ENCODE measurements around the gene GATA3.

GATA3 gene

DNA sequence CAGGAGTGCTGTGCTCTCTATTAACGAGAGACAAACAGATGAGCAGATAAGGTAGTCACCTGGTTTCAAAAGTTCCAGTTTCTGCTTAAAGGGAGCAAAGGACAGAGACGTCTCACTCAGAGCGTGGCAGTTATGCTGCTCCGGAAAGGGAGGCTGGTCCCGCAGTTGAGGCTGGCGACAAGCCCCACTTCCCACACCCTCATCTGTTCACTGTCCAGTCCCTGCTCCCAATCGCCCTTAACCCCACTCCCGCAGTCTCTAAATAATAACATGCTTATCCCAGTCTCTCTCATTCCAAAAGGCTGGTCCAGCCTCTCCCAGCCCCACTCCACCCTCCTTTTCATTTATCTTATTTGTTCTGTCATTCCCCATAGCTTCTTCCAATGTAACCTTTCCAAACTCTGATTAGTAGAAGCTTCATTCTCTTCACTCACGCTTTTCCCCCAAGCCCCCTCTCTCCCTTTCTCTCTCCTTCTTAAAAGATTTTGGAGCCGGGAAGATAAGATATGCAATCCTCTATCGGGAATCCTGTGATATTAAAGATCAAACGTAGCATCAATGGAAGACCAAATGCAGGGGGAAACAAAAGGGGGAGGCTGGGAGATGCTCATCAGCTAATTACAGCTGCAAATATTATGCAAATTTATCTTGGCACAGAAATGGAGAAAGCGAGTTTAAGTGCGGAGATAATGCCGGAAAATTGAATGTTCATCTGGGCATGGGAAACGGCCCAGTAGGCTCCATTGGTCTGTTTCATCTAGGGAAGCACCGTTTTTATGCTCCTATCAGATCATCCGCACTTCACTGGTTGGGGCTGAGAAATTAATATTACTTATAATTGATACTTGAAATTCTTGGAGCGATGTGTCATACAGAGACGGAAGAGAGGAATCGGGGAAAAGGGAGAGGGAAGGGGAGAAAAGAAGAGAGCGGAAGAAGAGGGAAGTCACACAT is 16.3 kb upstream of the GATA3 start:
- no peak for DNase-seq (ENCODE audit: low read depth in 2 of 2)

DNA sequence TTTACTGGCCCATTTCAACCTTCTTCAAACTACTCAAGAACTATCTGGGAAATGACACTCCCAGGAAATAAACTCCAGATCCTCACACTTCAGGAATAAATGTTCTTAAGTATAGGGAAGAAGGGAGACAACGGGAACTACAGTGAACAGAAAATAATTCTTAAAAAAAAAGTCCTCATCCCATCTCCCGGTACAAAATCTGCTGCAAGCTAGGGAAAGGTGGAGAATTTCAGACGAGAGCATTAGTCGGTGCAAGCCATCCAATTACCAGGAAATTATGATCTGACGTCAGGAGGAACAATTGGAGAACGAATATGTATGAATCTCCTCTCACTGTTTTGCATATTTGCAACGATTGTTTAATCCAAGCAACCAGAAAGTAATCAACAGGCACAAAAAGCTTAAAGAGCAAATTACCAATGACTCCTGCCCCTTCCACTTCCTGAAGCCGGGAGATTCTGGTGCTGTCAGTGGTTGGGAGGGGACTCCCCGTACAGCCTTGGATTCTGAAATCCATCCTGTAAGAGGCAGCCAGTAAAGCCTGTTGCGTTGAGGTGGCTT is 15.1 kb upstream of the GATA3 start:
- DNase-seq (ENCODE audit: low read depth in 2 of 2) = no peak

DNA sequence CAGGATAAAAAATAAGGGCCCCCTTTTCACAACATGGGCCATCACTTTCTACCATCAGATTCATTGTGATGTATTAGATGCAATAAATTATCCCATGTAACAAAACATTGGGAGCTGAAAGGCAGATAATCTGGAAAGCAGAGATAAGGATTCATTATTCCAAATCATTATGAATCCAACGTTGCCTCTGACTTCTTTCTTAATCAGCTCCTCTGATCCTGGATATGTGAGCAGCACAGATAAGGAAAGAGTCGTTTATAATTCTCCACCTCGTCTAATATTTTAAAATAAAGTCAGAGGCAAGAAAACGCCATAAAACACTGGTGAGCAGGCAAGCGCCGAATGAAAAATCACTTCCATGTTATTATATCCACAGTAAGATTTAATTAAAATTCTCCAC is 13.8 kb upstream of the GATA3 start:
- DNase-seq (ENCODE audit: low read depth in 2 of 2) = no peak

DNA sequence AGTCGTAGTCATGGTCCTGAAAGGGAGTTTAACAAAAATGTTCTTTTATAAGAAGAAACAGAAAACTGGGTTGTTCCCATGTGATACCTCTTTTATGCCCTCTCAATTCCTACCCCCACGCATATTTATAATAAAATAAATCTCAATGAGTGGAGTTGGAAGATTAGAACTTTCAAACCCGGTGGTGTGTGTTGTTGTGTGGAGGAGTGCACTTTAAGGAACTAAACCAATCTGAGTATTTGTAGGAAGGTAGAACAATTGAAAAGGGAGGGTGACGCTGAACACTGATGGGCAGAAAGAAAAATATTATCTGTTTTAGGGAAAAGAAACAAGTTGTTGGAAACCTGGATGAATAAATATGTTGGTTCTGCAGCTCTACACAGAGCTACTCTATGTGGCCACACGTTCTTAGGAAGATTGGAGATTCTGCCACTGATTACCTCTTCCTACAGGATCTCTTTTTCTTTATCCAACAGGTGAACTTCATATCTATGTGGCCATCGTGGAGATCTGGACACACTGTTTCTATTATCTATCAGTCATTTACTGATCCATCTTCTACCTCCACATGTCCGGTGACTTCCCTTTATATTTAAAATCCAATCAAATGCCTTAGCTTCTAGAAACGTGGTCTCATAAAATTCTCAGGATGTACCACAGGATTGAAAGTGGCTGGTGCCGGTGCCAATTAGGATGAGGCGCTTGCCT is 13.1 kb upstream of the GATA3 start:
- no peak for DNase-seq (ENCODE audit: low read depth in 2 of 2)

DNA sequence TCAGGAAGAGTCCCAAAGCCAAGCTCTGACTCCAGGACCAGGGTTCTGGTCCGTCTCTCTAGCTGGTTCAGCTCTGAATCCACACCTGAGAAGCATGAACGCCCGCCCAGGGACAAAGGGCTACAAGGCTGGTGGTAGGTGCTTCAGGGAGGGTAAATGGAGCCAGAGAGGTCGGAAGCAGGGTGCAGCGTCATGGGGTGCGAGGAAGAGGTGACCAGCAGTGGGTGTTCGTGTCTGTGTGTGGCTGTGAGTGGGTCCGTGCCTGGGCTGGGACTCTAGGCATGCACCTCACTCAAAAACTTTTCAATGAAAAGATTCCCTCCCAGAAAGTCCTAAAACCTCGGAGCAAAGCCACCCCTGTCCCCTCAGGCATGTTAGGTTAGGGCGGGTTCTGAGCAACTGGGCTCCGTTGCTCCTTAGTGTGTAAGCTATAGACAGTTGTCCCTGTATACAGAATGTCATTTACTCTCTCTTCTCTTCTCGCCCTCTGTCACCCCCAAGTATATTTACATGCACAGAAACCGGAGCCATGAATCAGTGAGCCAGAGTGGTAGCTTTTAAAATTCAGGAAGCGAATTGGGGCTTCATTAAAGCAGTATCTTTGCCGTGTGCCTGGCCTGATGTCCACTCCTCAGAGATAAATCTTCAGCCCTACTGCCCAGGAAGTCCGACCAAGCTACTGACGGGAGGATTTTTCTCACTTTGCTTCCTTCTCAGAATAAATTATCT is 12.3 kb upstream of the GATA3 start:
- DNase-seq (ENCODE audit: low read depth in 2 of 2) = no peak

DNA sequence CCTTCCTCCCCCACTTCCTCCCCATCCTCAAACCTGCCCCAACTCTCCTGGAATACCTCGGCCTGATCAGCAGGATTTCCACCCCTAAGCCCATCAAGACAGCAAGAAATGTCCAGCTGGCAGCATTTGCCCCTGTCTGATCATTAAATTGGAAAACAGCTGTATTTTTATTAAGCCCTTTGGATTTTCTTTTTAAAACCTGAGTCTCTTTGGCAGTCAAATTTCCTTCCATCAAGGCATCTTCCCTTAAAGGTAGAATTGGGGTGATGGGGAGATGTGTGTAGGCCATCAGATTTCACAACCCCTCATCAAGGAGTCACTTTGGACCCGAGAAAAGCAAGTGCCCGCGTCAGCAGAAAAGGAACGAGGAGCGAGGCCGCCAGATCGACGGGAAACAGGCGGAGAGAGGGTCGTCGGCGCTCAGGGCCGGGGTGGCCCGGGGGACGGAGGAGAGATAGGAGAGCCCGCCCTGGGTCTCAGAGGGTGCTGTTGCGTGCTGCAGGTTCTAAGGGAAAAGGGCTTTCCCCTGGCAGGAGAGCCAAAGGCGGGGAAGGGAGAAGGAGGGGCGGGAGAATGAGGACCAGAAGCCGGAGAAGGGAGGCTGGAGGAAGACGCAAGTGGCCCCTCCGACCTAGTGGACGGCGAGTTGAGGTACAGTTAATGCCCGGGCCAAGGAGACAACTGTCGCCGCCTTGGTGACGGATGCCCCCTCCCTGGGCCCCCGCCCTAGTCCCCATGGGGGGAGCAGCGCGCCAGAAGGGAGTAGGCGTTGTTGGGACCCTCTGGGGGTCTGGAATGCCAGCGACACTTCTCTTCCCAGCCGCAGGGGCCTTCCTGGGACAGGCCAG is 11.5 kb upstream of the GATA3 start:
- DNase-seq (ENCODE audit: low read depth in 2 of 2) = no peak

DNA sequence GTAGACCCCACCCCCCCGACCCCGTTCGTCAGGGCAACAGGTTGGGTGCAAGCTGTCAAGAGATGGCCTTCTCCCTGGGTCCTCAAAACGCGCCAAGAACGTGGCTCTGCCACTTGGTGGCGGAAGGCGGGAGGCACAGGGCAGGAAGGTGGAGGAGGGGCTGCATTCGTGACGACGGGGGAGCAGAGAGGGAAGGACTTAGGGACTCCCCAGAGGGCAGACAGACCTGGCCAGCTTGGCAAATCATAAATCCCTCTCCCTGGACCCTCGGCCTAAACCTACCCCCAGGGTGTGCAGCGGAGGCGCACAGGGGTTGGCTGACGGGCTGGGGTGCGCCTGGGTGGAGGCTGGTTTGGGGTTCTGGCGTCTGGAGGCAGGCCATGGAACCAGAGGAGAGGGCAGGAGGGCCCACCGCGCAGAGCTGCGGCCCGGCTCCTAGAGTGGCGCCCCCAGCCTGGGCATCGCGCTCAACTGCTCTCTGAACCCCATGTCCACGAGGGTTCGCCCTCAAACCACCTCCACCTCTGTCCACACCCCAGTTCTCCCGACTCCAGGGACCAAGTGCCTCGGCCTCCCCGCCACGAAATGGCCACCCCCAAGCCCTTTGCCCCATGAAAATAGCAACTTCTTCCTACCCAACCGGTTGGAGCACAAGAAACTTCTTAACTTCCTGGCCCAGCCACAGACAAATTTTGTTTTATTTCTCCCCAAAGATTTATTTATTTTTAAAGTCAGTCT is 10.8 kb upstream of the GATA3 start:
- no peak for DNase-seq (ENCODE audit: low read depth in 2 of 2)

DNA sequence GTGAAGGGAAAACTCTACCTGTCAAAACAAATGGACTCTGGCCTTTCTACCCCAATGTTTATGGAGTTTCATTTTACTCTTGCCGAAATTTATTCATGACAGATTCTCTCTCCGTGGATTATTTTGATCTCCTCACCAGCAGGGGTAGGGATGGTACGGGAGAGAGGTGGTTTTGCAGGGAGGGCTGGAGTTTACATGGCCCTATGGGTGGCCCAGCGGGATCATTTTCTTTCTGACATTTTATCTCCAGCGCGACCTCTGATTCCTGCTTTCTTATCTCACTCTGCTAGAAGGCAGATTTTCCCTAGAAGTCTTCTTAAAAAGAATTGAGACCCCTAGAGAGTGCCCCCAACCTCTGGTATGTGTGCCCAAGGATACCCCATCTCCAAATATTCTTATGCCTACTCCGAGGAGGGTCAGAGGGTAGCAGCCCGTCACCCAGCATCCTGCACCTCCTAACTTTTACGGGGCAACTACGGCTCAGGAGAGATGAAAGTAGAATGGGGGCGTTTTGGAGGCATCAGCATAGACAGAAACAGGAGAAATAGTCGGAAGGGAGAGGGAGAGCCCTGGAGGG is 10.1 kb upstream of the GATA3 start:
- no peak for DNase-seq (ENCODE audit: low read depth in 2 of 2)

DNA sequence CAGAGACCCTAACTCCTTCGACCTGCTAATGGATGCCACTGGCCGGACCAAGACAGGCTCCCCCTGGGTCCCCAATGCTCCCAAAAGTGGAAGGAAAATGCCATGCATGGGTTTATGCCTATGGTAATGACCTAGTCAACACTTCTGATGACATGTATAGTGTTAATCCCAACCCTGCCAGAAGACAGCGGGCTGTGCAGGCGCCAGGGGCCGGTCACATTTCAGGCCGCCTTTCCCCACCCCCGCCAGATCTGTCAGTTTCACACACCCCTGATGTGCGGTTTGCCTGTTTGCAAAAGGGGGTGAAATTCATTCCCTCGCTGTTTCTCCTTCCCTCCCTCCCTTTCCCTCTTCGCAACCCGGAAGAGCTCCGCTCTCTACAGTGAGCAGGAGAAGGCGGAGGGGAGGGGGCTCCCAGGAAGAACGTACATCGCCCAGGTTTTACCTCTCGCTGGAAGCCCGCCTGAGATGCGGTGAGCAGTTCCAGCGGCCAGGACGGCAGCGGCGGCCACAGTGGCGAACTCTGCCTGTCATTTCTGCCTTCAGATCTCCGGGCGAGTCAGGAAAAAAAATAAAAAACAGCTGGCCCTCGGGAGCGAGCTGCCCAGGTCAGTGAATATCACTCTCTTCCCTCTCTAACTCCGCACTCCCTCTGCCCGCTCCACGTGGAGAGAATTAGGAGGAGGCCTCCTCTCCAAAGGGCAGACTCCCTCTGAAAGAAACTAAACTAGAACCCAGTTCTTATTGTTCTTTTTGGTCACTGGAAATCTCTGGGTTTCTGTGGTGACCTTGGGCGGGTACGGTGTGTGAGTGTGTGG is 9.4 kb upstream of the GATA3 start:
- no peak for DNase-seq (ENCODE audit: low read depth in 2 of 2)

DNA sequence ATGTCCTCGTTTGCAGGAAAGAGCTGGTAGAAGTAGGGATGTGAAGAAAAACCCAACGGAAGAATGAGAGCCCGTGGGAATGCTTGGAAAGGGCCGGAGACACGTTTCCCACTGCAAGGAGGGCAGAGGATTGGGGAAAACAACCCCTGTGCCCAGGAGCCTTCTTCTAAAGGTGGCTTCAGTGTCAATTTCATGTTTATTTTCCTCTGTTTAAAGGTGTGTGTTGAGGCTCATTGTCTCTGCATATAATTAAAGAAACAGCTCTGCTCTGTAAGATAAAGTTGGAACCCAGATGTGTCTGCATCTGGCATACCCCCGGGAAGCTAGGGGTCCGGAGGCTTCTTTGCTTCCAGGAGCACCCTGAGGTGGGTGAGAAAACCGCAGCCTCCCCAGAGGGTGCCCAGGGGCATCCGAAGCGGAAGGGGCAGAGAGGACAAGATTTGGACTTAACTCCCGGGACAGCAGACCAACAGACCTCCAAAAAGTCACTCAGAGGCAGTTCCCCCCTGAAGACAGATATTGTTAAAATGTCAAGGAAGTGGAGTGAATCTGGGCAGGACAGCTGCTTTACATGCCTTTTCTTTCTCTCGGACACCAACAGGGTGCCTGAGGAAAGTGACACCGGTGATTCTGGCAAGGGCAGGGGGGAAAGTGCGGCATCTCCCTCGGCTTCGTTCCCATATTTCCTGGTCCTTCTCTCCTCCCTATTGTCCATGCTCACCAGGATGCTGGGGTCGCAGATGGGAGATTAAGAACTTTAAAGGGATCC is 8.6 kb upstream of the GATA3 start:
- DNase-seq (ENCODE audit: low read depth in 2 of 2) = no peak

DNA sequence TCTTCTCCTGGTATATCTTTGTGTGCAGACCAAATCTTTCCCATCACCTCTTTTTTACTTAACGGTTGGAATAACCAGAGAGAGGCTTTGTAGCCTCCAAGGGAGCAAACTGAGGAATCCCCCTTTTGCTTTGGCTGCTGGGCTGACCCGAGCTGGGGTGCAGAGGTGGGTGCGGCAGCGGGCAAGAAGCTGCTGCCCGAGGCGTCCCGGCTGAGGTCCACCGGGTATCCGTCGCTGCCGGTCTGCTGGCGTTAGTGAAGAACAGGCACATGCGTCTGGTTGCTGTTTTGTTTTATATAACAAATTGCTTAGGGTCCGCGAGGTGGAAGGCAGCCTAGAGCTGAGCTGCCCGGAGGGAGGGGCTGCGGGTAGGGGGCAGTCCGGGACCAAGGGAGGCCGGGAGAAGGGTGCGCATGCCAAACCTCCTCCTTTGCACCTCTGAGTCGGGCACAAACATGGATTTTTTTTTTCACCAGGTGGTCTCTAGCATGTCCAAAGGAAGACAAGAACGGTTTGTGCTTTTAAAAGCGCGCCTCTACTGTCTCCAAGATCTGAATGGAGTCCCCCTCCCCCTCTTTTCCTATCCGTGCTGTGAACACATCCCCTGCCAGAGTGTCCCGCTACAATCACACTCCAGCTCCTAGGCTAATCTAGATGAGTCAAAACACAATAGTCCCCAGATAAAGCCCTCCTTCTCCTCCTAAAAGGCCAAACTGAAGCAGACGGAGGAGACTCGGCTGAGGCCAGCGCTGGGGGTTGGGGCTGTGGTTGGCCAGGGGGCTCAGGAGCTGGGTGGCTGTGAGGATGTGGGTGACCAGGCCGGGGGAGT is 6.8 kb upstream of the GATA3 start:
- no peak for DNase-seq (ENCODE audit: low read depth in 2 of 2)

DNA sequence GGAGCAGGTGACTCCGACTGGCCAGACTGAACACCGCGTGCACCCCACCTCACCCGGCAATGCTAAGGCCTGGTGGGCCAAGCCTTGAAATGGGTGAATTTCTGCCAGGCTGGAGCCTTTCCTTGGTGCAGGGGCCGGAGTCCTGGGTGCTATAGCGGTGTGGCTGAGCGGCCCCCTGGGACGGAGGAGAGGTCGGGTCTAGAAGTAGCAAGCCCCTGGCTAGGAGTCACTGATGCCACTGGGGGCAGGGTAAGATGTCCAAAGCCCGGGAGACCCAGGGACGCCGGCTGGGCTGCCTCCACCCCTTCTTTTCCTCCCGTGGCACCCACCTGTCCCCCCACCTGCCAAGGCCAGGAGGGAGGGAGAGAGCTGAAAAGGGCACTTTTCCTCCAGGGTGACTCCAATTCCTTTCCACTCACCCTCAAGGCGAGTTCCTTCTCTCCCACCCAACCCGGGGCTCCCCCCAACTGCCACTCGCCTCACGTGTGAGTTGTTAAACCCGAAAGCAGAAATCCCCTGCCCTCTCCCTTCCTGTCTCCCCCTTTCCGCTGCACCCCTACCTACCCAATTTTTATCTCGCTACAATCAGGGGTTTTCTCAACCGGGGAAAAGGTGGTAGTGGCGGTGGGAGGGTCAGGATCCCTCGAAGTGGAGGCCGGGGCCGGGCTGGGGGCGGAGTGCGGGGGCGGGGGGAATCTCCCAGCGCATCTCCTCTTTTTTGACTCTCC is 6.0 kb upstream of the GATA3 start:
- DNase-seq (ENCODE audit: low read depth in 2 of 2) = peak in 1 of 2 donors; percentile 46

DNA sequence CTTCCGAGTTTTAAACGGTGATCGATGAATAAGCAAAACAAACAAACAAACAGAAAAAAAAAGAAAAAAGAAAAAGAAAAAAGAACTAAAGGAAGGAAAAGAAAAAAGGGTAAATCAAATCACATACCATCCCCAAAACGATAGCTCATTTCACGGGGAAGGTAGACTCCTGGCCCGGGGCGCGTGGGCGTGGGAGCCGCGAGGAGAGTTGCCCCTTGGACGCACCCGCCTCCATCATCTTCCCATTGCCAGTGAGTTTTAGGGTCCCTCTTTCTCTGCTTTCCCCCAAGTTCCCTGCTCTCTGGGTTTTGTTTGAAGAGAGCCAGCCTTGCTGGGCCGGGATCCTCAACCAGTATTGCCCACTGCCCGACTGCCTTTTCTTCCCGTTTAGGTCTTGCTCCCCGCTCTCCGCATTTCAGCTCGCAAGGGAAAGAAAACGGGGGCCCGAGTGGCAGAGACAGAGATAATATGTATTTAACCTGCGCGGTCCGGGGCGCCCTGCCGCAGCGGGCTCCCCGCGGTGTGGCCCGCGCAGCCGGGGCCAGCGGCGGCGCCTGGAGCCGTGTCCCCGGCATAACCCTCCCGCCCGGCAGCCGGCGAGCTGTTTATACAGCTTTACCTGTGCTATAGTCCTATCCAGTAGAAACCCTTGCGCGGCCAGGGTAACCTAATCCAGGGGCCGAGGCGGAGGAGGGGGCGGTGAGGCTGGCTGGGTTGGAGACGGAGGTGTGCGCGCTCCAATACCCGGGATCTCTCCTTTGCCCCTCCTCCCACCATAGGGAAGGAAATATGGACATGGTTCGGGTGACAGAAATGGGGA is 5.2 kb upstream of the GATA3 start:
- no peak for DNase-seq (ENCODE audit: low read depth in 2 of 2)

DNA sequence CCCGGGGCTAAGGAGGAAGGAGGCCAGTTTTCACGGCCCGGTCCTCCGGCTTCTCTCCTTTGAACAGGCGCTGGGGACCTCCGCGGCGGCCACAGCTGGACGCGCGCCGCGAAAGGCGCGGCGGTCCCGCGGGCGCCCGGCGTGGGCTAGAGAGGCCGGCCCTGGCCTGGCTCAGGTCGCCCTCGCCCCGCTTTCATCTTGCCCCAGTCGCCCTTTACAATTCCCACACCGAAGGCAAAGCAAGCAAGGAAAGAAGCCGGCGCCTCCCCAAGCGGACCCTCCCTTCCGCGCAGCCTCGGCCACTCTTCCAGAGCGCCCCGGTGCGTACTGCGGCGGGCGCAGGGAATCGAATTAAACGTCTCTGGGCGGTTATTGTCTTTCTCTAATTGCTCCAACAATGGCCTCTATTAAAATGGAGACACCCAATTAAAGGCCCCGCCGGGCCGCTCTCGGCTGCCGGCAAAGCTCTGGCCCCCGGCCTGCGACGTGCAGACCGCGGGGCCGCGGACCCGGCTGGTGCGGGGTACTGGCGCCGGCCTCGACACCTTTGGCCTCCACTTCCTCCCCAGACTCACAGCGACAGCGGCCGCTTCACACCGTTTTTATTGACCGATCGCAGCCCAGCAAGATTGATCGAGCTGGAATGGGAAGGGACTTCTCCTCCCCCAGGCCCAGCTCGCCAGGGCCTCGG is 4.5 kb upstream of the GATA3 start:
- no peak for DNase-seq (ENCODE audit: low read depth in 2 of 2)

DNA sequence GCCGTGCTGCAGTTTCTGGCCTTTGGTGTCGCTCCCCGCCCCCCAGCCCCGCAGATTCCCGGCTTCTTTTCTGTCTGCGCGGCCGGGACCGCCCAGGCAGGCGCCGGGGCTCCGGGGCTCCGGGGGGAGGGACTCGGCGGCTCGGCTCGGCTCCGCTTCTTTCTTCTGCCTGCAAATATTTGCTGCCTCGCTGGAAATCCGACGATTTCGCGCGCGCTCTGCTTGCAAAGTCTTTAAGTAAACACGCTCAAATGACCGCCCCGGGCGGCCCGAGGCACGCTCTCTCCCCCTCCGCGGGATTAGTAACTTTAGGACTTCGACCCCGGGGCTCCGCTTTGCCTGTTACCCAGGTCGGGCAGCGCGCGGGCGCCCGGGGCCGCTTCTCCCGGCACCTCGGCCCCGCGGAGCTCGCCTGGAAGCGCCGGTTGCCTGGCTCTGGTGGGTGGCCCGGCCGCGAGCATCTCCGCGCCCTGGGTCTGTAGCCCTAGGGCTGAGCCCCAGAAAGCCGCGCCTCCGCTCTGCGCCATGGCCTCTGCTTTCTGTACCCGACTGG is 3.9 kb upstream of the GATA3 start:
- no peak for DNase-seq (ENCODE audit: low read depth in 2 of 2)

All from stimulated activated CD8-positive, alpha-beta memory T cell treated with anti-CD3 and anti-CD28 coated beads, Interleukin-15, amount 100 ng/mL, for 48 hours (primary cell).